ENCODE measurements around the gene TRPM1. TPM values are rescaled to one million over a fixed set of nuclear protein-coding genes. Genes with fewer than 3 reads are reported as not detected.

The TRPM1 gene
- total RNA-seq, 1 donor from 2014 or later: not detected

GRCh38 chr15:31040611-31041010 is 60.9 kb downstream of the TRPM1 start:
- Mint-ChIP-seq H3K4me1 (ENCODE audit: unreplicated experiment) (peaks cover 1% of the 10 kb centered on the region), H3K27me3 (ENCODE audit: unreplicated experiment) (peaks cover 2% of the 10 kb centered on the region), H3K9me3 (ENCODE audit: unreplicated experiment) (no peaks in the 10 kb centered on the region), H3K4me3 (ENCODE audit: unreplicated experiment) (no peak overlapping the region), H3K36me3 (ENCODE audit: unreplicated experiment) (no peaks in the 10 kb centered on the region), H3K27ac (ENCODE audit: unreplicated experiment) (no peak overlapping the region)
- DNase-seq (ENCODE audit: extremely low spot score, unreplicated experiment): peak; percentile 70
- TF ChIP-seq CTCF (IDR thresholded peaks at IDR 0.05): no peak

GRCh38 chr15:31039961-31040360 is 61.6 kb downstream of the TRPM1 start:
- Mint-ChIP-seq H3K9me3 (ENCODE audit: unreplicated experiment) (no peaks in the 10 kb centered on the region), H3K4me1 (ENCODE audit: unreplicated experiment) (peaks cover 1% of the 10 kb centered on the region), H3K36me3 (ENCODE audit: unreplicated experiment) (no peaks in the 10 kb centered on the region), H3K27me3 (ENCODE audit: unreplicated experiment) (no peaks in the 10 kb centered on the region), H3K4me3 (ENCODE audit: unreplicated experiment) (no peak overlapping the region), H3K27ac (ENCODE audit: unreplicated experiment) (no peak overlapping the region)
- TF ChIP-seq CTCF (IDR thresholded peaks at IDR 0.05): no peak
- peak; percentile 70 for DNase-seq (ENCODE audit: extremely low spot score, unreplicated experiment)

- no peak overlapping the region for H3K27ac Mint-ChIP-seq (ENCODE audit: unreplicated experiment)
- H3K4me1 Mint-ChIP-seq (ENCODE audit: unreplicated experiment): peaks cover 11% of the 10 kb centered on the region
- no peaks in the 10 kb centered on the region for H3K36me3 Mint-ChIP-seq (ENCODE audit: unreplicated experiment)
- no peaks in the 10 kb centered on the region for H3K9me3 Mint-ChIP-seq (ENCODE audit: unreplicated experiment)
- no peak for DNase-seq (ENCODE audit: extremely low spot score, unreplicated experiment)
- no peak for TF ChIP-seq CTCF (IDR thresholded peaks at IDR 0.05)
- no peaks in the 10 kb centered on the region for H3K27me3 Mint-ChIP-seq (ENCODE audit: unreplicated experiment)
- H3K4me3 Mint-ChIP-seq (ENCODE audit: unreplicated experiment): no peak overlapping the region
These were observed 63.6 kb downstream of the TRPM1 start for GRCh38 chr15:31037731-31038477.

- H3K27me3 Mint-ChIP-seq (ENCODE audit: unreplicated experiment): no peaks in the 10 kb centered on the region
- no peak for TF ChIP-seq CTCF (IDR thresholded peaks at IDR 0.05)
- no peaks in the 10 kb centered on the region for H3K9me3 Mint-ChIP-seq (ENCODE audit: unreplicated experiment)
- no peaks in the 10 kb centered on the region for H3K36me3 Mint-ChIP-seq (ENCODE audit: unreplicated experiment)
- DNase-seq (ENCODE audit: extremely low spot score, unreplicated experiment): no peak
- H3K4me1 Mint-ChIP-seq (ENCODE audit: unreplicated experiment): peaks cover 19% of the 10 kb centered on the region
- no peak overlapping the region for H3K27ac Mint-ChIP-seq (ENCODE audit: unreplicated experiment)
- no peak overlapping the region for H3K4me3 Mint-ChIP-seq (ENCODE audit: unreplicated experiment)
These were observed 64.7 kb downstream of the TRPM1 start for GRCh38 chr15:31036783-31037182.

- H3K36me3 Mint-ChIP-seq (ENCODE audit: unreplicated experiment): no peaks in the 10 kb centered on the region
- DNase-seq (ENCODE audit: extremely low spot score, unreplicated experiment): no peak
- no peak overlapping the region for H3K27ac Mint-ChIP-seq (ENCODE audit: unreplicated experiment)
- H3K4me3 Mint-ChIP-seq (ENCODE audit: unreplicated experiment): no peak overlapping the region
- no peaks in the 10 kb centered on the region for H3K27me3 Mint-ChIP-seq (ENCODE audit: unreplicated experiment)
- peaks cover 21% of the 10 kb centered on the region for H3K4me1 Mint-ChIP-seq (ENCODE audit: unreplicated experiment)
- no peaks in the 10 kb centered on the region for H3K9me3 Mint-ChIP-seq (ENCODE audit: unreplicated experiment)
- TF ChIP-seq CTCF (IDR thresholded peaks at IDR 0.05): no peak
These were observed 65.9 kb downstream of the TRPM1 start for GRCh38 chr15:31035610-31036009.

All from osteocyte (in vitro differentiated cells).